Activated gamma-delta T cell treated with anti-CD3 and anti-CD28 coated beads, Interleukin-2, amount 50 U/mL, for 16 hours (primary cell): ENCODE data around the gene CT47C1.
"Not testable (repeated sequence)": the region's sequence is repeated elsewhere in the genome, so short reads cannot be mapped to it uniquely, and the experiment has no call there.

ENCODE experiments used
- DNase-seq: peaks from one replicate; pipeline ENCODE4 v3.0.0-alpha.2; 2020; ENCODE audit warnings: low read depth

Gene CT47C1

DNA sequence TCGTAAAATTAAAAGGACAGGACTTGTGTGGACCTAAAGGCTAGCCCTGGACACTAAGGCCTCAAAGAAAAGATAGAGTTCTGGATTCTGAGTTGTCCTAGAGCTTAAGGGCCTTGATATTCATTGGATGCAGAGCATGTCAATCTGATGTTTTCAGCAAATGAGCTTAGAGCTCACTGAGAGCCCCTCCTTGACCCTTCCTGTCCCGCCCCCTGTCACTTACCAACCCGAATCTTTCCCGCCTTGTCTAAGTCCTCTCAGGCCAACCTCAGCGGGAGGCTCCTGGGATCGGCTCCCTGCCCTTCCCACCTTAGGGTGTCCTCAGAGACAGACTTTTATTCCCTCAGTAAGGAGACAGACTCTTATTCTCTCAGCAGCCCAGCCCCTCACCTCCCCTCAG, at the start of gene CT47C1:
Gene CT47C1, plus strand, starts transcription at position 250 of the 400 bp plus-strand sequence. CDS start 233 bp downstream, outside the sequence.
- no peak for DNase-seq

DNA sequence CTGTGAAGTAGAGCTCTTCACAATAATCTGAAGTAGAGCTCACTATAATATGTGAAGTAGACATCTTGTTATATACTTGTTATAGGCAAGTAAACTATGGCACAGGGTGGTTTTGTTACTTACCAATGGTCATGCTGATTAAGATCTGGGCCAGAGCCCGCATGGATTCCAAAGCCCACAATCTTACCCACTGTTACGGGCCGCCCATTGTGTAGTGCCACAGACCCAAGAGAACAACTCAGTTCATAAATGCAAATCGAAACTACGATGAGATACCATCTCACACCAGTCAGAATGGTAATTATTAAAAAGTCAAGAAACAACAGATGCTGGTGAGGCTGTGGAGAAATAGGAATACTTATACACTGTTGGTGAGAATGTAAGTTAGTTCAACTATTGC, 46.9 kb upstream of the CT47C1 start:
- no peak for DNase-seq

DNA sequence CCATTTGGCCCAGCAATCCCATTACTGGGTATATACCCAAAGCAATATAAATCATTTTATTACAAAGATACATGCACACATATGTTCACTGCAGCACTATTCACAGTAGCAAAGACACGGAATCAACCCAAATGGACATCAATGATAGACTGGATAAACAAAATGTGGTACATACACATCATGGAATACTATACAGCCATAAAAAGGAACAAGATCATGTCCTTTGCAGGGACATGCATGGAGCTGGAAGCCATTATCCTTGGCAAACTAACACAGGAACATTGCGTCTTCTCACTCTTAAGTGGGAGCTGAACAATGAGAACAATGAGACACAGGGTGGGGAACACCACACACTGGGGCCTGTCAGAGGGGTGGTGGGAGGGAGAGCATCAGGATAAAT, 46.4 kb upstream of the CT47C1 start:
- DNase-seq, result not testable (repeated sequence)

DNA sequence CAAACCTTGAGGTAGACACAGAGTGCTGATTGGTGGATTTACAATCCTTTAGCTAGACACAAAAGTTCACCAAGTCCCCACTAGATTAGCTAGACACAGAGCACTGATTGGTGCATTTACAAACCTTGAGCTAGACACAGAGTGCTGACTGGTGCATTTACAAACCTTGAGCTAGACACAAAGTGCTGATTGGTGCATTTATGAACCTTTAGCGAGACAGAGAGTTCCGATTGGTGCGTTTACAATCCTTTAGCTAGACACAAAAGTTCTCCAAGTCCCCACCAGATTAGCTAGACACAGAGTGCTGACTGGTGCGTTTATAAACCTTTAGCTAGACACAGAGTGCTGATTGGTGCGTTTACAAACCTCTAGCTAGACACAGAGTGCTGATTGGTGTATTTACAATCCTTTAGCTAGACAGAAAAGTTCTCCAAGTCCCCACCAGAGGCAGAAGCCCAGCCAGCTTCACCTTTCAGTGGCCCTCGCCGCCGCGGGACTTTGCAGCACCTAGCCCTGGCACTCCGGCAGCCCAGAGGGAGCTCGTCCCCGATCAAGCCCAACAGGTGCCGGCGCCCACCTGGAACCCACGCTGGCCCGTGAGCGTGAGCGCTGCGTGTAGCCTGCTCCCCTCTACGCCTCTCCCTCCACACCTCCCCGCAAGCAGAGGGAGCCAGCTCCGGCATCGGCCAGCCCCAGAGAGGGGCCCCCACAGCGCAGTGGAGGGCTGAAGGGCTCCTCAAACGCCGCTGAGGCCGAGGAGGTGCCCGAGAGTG, 44.6 kb upstream of the CT47C1 start:
- not testable (repeated sequence) for DNase-seq

DNA sequence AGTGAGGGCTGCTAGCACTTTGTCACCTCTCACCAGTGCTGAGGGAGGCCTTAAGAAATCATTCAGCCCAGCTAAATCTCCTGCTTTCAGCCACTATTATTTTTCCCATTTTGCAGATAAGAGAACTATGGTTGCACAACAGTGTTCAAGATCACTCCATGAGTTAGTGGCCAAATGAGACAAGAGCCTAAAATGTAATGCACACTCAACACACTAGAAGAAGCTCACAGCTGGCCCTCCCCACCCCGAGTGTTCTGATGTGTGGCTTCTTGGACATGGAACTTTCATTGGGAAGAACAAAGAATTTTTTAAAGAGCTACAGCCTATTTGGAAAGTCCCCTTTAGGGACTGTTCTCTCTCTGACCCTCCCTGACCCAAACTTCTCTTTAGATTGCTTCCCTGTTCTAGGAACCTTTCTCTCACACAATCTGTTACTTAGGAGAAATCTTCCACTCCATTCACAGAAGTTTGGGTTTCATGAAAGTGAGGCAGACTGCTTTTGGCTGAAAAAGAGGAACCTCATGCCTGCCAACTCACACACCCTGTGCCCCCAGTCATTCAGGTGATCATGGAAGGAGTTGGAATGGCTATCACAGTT, 44.0 kb upstream of the CT47C1 start:
- DNase-seq, result no peak

DNA sequence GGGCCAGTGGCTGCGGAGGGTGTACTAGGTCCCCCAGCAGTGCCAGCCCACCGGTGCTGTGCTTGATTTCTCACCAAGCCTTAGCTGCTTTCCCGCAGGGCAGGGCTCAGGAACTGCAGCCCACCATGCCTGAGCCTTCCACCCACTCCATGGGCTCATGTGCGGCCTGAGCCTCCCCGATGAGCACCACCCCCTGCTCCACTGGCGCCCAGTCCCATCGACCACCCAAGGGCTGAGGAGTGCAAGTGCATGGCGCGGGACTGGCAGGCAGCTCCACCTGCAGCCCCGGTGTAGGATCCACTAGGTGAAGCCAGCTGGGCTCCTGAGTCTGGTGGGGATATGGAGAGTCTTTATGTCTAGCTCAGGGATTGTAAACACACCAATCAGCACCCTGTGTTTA, 43.1 kb upstream of the CT47C1 start:
- not testable (repeated sequence) for DNase-seq

DNA sequence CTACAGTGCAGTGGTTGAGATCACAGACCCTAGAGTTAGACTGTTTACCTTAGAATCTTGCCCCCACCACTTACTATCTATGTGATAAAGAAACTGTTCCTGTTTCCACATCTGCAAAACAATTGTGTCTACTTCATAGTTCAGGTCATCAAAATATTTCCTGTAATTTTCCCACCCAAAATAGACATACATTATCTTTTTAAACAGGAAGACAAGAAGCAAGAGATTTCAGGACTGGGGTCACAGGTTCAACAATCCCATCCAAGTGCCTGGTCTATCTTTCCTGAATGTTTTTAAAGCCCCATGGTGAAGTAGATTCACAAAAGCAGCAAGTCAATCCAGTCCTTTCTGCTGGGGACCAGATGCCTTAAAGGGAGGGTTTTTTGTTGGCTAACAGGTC, 41.8 kb upstream of the CT47C1 start:
- no peak for DNase-seq

DNA sequence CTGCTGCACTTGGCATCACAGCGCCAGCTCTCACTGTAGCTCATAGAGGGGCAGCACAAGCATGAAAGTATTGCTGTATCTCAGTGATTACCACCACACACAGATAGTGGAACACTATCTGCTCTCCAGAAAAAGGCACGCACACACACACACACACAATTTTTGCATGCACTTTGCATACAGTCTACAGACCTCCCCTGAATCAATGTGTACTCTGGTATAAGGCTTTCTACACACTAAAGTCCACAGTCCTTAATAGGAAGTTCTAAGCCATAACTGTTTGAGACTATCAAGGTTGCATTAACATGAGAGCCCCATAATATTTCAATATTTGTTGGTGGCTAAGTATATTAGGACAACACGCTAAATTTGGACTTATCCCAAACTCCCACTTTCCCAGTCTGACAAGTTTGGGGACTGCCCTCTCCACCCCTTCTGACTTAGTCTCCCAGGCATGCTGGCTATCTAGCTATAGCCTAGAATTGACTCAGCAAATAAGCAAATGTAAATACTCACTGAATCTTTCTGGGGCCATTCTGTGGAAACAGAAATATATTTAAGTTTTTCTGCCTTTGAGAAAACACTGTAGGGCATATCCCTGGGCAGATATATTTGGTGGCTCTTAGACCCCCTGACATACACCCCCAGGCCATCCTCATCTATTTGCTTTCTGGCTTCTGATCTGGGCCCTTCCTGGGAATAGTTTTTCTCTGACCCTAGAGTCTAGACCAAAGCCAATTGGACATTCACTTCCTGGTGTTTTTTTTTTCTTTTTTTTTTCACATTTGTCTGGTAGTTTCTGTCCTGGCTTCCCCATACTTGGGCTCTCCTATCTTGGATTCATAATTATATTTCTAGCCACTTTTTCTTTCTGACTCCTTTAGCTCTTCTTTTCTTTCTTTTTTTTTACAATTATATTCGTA, 36.4 kb upstream of the CT47C1 start:
- DNase-seq, result no peak

DNA sequence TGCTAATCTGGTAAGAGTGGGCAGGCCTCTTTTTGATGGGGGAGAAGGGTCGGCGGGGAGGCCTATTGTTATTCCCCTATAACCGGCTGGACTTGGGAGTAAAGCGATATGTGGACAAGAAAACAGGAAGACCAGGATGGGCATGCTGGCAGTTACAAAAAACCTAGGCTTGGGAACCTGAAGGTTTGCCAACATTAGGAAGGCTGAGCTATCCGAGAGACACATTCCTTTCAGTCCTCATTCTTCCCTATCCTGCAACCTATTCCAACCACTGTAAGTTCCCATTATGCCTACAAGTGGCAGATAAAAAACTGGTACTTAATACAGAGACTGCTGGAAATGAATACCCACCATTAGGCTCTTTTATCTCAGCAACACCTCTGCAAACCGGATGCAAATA, 32.4 kb upstream of the CT47C1 start:
- no peak for DNase-seq

DNA sequence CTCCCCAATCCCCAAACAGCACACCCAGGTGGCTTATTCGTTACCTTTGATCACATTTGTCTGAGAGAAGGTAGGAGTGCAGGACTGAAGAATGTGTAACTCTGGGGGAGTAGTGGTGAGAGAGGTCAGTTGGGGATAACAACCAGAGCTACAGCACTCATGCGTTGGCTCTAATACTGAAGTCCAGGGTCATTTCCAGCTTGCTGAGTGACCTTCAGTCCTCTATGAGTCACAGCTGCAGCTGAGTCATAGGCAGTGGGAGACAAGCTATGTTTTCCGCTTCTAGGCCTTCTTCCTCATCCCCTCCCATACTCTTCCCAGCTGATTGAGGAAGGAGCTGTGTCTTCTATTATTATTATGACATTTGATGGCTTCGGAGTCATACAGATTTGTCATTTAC, 31.6 kb upstream of the CT47C1 start:
- DNase-seq, result no peak

DNA sequence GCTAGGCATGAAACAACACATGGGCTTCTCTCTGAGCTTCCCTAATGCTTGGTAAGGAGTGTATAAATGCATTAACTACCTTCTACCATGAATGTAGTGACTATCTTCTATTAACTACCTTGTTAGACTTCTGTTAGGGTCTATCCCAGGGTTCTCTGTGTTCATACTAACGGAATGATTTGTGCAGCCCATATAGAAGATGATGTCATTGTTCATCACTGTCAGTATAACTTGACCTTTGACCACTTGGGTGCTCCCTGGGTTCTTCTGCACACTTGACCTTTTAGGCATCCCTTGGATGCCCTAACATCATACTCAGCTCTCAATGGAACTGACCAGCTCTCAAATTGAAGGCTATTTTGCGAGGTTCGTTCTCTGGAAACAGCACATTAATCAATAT, 30.8 kb upstream of the CT47C1 start:
- no peak for DNase-seq

DNA sequence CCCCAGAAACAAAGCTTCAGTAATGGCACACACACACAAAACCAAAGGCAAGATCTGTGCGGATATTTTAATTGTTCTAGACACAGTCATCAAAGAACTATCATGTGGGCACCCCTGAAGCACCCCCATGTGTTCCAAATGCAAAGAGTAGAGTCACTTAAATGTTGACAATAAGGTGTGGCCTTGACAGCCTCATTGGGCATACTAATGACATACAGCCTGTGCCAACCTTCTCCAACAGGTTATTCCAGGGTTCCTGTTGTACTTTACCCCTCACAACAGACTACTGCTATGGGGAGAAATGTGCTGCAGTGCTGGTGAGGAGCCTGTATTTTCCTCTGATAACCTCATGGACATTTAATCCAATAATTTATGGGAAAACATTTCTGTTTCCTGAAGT, 29.8 kb upstream of the CT47C1 start:
- DNase-seq, result no peak

DNA sequence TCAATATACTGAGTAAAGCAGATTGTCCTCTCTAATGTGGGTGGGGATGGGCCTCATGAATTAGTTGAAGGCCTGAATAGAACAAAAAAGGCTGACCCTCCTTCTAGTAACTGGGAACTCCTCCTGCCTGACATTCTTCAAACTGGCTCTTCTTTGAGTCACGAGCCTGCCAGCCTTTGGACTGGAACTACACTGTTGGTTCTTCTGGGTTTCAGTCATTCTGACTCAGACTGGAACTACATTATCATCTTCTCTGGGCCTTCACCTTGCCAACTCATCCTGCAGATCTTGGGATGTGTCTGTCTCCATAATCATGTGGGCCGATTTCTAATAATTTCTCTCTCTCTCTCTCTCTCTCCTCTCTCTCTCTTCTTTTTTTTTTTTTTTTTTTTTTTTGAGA, 26.9 kb upstream of the CT47C1 start:
- no peak for DNase-seq

DNA sequence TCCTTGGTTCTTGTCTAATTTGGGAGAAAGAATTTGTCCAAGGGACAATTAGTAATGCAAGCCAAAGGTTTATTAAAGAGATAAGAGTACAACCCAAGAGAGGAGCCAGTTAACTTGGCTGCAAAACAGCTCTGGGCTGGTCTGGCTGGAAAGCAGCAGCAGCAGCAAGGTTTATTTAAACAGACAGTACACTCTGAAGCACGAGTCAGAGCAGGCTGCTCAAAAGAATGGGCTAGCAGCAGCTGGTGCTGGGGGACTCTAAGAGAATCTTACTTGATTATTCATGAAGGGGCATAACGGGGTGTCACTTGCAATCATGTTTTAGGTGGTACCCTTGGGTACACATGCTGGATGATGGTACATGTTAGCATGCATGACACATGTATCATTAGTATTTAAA, 17.1 kb upstream of the CT47C1 start:
- no peak for DNase-seq

DNA sequence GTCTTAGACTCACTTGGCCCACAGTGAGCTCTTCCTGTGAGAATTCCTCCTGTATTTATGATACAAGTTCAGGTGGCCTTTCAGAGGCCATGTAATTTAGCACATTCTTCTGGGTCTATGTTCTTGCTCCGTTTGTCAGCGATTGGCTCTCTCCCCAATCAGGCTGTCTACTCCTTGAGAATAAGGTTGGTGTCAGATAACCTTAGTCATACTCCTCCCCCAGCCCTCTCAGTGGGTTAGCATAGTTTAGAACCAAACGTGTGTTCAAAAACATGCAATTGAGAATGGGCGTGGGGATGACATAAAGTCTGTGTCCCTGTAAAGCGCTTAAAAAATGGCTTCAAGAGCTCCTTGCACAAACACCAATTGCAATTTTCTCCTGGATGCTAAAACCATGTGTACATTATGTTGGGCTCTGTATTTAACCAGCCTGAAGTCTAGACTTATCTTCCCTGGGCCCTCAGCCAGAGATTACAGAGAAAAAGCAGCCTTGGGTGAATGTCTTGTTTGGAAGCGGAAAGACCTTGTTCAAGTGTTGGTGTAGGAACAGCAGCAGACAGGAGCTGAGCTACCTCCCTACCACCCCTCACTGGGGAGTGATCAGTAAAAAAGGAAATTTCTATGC, 9.9 kb upstream of the CT47C1 start:
- no peak for DNase-seq

DNA sequence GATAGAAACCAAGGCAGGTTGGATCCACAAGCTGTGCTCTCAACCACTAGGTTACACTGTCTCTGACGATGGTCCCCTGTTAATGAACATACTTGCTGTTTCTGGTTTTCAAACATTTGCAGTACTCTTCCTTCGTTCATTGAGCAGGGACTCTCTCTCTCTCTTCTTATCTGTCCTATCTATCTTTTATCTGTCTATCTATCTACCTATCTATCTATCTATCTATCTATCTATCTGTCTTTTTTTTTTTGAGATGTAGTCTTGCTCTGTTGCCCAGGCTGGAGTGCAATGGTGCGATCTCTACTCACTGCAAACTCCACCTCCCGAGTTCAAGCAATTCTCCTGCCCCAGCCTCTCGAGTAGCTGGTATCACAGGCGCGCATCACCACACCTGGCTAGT, 9.4 kb upstream of the CT47C1 start:
- no peak for DNase-seq

DNA sequence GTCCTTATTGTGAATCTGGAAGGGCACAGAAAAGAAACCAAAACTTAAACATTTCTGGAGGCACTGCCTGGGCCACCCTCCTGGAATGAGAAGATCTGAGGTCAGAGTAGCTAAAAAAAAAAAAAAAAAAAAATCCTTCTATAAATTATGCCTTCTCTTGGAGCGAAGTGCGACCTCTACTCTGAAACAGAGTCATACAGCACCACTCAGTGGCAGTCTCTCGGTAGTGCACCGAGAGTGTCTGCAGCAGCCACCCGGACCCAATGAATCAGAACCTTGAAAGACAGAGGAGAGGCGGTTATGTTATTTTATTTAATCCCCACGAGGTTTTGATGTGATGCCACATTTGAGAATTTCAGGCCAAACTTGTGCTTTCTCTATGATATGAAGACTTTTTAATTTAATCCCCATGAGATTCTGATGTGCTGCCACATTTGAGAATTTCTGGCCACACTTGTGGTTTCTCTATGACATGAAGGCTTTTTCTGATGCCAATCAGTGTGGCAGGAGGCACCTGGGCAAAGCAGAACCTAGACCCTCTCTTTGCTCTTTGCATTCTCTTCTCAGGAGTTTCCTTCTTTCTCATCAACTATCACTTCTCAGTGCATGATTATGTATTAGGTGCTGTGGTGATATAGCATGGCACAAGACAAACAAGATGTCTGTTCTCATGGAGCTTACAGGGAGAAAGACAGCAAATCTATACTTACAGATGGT, 5.6 kb upstream of the CT47C1 start:
- no peak for DNase-seq

DNA sequence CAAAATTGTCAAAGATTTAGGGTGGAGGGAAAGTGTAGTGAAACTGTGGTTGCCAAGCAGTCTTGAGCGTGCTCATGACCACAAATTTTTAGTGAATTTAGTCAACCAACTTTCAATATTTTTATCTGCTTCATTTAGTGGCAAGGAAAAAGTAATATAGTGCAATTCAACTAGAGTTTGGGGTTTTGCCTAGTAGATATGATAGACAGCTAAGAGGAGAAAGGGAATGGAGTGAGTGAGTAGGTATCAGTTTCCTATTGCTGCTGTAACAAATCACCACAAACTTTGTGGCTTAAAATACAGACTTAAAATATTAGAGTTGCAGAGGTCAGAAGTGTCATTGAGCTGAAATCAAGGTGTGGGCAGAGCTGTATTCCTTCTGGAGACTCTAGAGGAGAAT, 3.7 kb upstream of the CT47C1 start:
- DNase-seq, result no peak

DNA sequence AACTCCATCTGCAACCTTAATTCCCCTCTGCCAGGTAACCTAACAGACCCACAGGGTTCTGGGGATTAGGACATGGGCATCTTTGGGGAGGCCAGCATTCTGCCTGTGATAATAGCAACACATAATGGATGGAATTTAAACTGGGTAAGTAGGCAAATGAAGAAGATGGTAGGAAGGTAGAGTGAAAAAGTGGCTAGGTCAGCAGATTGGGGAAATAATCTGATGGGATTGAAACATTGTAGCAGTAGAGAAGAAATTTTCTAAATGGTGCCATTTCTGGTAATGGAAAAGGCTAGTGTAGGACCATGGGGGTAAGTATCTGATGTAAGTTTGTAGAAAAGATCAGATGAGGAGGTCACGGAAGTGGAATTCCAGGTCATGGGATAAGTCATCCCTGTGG, 3.0 kb upstream of the CT47C1 start:
- DNase-seq, result no peak

DNA sequence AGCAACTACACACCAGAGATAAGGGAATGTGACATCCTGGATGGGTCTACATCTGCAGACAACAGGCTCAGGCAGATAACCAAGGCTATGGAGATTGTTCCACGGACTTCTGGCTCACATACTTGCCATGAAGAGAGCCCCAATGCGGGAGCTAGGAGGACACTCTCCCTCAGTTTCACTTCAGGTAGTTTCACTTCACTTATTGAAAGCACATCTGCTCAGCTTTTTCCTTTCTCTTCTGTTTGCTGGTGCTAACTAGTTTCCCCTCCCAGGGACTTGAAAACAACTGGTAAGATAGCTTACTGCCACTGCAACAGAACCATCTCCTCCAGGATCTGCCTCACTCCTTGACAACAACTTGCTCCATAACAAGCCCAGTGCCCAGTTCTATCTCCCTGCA, 1.4 kb upstream of the CT47C1 start:
- no peak for DNase-seq

DNA sequence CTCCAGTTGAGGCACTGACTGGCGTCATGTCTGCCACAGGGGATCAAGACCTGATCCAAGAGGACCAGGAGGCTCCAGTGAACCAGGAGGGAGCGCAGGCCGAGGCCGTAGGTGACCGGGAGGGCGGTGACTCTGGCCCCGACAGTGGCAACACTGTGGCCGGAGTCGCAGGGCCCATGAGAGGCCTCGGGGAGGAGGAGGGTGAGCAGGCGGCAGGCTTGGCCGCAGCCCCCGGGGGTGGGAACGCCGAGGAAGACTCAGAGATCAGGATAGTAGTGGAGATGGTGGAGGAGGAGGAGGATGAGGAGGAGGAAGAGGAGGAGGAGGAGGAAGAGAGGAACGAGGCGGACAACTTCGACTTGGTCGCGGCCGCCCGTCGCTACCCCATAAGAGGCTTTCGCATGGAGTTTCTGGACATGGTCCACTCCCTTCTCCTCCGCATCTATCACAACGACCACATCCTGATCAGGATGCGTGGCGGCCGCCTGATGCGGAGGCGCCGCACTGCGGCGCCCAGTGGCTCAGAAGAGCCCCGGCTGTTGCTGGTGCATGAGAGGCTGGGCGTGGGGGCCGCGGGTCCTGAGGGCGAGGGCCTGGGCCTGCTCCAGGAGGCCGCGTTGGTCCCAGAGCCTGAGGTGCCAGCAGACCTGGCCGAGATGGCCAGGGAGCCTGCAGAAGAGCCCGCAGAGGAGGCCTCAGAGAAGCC, 560 bp downstream of the CT47C1 start:
- DNase-seq, result no peak
